ENCODE measurements around the gene CELA3A. TPM values are rescaled to one million over a fixed set of nuclear protein-coding genes. Genes with fewer than 3 reads are reported as not detected.

CELA3A gene
- total and polyA plus RNA-seq, 2 of the 13 experiments (the other 11 are each of a cell fraction or from before 2014, with no cell fraction given) = 0.09 TPM; not detected in 1

DNA sequence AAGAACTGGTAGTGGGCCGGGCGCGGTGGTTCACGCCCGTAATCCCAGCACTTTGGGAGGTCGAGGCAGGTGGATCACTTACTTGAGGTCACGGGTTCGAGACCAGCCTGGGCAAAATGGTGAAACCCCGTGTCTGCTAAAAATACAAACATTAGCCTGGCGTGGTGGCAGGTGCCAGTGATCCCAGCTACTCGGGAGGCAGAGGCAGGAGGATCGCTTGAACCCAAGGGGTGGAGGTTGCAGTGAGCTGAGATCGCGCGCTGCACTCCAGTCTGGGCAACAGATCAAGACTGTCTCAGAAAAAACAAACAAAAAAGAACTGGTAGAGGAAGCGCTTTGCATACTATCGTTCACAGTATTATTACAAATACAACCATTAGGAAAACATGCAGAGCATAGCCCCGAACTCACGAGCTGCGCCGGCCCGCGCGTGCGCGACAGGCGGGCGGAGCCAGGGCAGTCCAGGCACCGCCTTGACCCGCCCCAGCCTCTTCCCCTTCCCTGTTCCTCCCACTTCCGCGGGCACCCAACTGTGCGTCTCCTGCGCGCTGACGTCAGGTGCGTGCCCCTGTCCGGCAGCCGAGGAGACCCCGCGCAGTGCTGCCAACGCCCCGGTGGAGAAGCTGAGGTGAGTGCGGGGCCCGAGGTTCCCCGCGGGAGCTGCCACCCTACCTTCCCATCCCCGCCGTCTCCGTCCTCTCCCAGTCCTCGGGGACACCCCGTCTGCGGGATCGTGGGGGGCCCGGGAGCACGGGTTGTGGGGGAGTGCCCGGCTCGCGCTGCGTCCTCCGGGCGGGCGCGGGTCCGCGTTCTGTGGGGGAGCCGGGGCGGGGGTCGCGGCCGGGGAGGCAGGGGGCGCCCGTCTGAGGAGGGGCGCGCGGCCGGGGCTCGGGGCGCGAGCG is 50.9 kb downstream of the CELA3A start, which contains the start of gene CDC42 (continued):
- TF ChIP-seq CHD4 (IDR thresholded peaks at IDR 0.05; ENCODE audit: borderline replicate concordance, low read length) (peak; percentile 80; the same call in 1 of the 2 replicates), ZNF205 (CRISPR knock-in tag; IDR thresholded peaks at IDR 0.05) (no peak), ZNF230 (CRISPR knock-in tag; IDR thresholded peaks at IDR 0.05) (no peak), HOXA7 (CRISPR knock-in tag; IDR thresholded peaks at IDR 0.05) (no peak), ETV6 (CRISPR knock-in tag; conservative IDR thresholded peaks at IDR 0.05) (peak; percentile 59; the same call in 1 of the 2 replicates), ZNF460 (CRISPR knock-in tag; IDR thresholded peaks at IDR 0.05; ENCODE audit: borderline replicate concordance) (no peak; the same call in 1 of the 2 replicates), ZNF878 (CRISPR knock-in tag; IDR thresholded peaks at IDR 0.05) (no peak), ZNF446 (CRISPR knock-in tag; IDR thresholded peaks at IDR 0.05) (no peak), ZNF766 (CRISPR knock-in tag; IDR thresholded peaks at IDR 0.05; ENCODE audit: borderline replicate concordance) (no peak), ZSCAN25 (CRISPR knock-in tag; IDR thresholded peaks at IDR 0.05) (peak; percentile 77), MTA1 (CRISPR knock-in tag; IDR thresholded peaks at IDR 0.05; ENCODE audit: borderline replicate concordance) (peak; percentile 91; the same call in 1 of the 2 replicates), YEATS4 (CRISPR knock-in tag; IDR thresholded peaks at IDR 0.05; ENCODE audit: borderline replicate concordance) (peak; percentile 79; the same call in 1 of the 2 replicates), FOSL2 (CRISPR knock-in tag; IDR thresholded peaks at IDR 0.05) (peak; percentile 69), ZNF605 (CRISPR knock-in tag; IDR thresholded peaks at IDR 0.05) (no peak; the same call in 1 of the 2 replicates), JUN (CRISPR knock-in tag; IDR thresholded peaks at IDR 0.05) (peak; percentile 83)
- TF ChIP-seq, protein P1, sequence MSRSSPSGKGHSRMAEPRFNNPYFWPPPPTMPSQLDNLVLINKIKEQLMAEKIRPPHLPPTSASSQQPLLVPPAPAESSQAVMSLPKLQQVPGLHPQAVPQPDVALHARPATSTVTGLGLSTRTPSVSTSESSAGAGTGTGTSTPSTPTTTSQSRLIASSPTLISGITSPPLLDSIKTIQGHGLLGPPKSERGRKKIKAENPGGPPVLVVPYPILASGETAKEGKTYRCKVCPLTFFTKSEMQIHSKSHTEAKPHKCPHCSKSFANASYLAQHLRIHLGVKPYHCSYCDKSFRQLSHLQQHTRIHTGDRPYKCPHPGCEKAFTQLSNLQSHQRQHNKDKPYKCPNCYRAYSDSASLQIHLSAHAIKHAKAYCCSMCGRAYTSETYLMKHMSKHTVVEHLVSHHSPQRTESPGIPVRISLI (CRISPR knock-in tag; IDR thresholded peaks at IDR 0.05; ENCODE audit: borderline replicate concordance) = no peak; the same call in 1 of the 2 replicates
- TF ChIP-seq, protein P2, sequence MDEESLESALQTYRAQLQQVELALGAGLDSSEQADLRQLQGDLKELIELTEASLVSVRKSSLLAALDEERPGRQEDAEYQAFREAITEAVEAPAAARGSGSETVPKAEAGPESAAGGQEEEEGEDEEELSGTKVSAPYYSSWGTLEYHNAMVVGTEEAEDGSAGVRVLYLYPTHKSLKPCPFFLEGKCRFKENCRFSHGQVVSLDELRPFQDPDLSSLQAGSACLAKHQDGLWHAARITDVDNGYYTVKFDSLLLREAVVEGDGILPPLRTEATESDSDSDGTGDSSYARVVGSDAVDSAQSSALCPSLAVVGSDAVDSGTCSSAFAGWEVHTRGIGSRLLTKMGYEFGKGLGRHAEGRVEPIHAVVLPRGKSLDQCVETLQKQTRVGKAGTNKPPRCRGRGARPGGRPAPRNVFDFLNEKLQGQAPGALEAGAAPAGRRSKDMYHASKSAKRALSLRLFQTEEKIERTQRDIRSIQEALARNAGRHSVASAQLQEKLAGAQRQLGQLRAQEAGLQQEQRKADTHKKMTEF (CRISPR knock-in tag; IDR thresholded peaks at IDR 0.05) = peak; percentile 79; the same call in 1 of the 2 replicates
- TF ChIP-seq, protein P3, sequence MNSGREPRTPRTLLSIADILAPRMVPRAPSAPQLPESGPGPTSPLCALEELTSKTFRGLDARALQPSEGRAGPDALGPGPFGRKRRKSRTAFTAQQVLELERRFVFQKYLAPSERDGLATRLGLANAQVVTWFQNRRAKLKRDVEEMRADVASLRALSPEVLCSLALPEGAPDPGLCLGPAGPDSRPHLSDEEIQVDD (CRISPR knock-in tag; IDR thresholded peaks at IDR 0.05; ENCODE audit: borderline replicate concordance) = 0 out of 2 replicates have a peak, but pooled peaks have one; percentile 77
- TF ChIP-seq, protein P4, sequence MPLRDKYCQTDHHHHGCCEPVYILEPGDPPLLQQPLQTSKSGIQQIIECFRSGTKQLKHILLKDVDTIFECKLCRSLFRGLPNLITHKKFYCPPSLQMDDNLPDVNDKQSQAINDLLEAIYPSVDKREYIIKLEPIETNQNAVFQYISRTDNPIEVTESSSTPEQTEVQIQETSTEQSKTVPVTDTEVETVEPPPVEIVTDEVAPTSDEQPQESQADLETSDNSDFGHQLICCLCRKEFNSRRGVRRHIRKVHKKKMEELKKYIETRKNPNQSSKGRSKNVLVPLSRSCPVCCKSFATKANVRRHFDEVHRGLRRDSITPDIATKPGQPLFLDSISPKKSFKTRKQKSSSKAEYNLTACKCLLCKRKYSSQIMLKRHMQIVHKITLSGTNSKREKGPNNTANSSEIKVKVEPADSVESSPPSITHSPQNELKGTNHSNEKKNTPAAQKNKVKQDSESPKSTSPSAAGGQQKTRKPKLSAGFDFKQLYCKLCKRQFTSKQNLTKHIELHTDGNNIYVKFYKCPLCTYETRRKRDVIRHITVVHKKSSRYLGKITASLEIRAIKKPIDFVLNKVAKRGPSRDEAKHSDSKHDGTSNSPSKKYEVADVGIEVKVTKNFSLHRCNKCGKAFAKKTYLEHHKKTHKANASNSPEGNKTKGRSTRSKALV (CRISPR knock-in tag; IDR thresholded peaks at IDR 0.05) = no peak
- TF ChIP-seq, protein P5, sequence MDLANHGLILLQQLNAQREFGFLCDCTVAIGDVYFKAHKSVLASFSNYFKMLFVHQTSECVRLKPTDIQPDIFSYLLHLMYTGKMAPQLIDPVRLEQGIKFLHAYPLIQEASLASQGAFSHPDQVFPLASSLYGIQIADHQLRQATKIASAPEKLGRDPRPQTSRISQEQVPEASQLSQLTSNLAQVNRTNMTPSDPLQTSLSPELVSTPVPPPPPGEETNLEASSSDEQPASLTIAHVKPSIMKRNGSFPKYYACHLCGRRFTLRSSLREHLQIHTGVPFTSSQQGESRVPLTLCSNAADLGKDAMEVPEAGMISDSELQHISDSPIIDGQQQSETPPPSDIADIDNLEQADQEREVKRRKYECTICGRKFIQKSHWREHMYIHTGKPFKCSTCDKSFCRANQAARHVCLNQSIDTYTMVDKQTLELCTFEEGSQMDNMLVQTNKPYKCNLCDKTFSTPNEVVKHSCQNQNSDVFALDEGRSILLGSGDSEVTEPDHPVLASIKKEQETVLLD (CRISPR knock-in tag; IDR thresholded peaks at IDR 0.05; ENCODE audit: low read depth) = peak; percentile 74
- TF ChIP-seq, protein P6, sequence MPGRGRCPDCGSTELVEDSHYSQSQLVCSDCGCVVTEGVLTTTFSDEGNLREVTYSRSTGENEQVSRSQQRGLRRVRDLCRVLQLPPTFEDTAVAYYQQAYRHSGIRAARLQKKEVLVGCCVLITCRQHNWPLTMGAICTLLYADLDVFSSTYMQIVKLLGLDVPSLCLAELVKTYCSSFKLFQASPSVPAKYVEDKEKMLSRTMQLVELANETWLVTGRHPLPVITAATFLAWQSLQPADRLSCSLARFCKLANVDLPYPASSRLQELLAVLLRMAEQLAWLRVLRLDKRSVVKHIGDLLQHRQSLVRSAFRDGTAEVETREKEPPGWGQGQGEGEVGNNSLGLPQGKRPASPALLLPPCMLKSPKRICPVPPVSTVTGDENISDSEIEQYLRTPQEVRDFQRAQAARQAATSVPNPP (CRISPR knock-in tag; IDR thresholded peaks at IDR 0.05) = no peak
